GM08714 (cell line): ENCODE results near the gene TMEM163.
"Not testable (repeated sequence)": the region's sequence is repeated elsewhere in the genome, so short reads cannot be mapped to it uniquely, and the experiment has no call there.

Source experiments
- H3K4me3 ChIP-seq: fragments of 200-500 bp; sonication (Bioruptor generic); 2 replicates; pipeline ENCODE4 v1.5.1; 2014; ENCODE audit warnings: mild to moderate bottlenecking, low read length, inconsistent platforms
- ZNF274 ChIP-seq: IDR thresholded peaks from 2 replicates; pipeline ENCODE4 v1.6.1; 2012; ENCODE audit warnings: mild to moderate bottlenecking, low read depth, low read length

Gene TMEM163

GRCh38 chr2:134642938-134643337 is 75.9 kb downstream of the TMEM163 start:
- H3K4me3 ChIP-seq: no peak overlapping the region
- TF ChIP-seq ZNF274: no peak

- TF ChIP-seq ZNF274: no peak
- no peak overlapping the region for H3K4me3 ChIP-seq
These were observed 78.3 kb downstream of the TMEM163 start for GRCh38 chr2:134640494-134640893.

GRCh38 chr2:134639265-134639664 is 79.5 kb downstream of the TMEM163 start:
- TF ChIP-seq ZNF274: no peak
- no peak overlapping the region for H3K4me3 ChIP-seq

- no peak for TF ChIP-seq ZNF274
- H3K4me3 ChIP-seq: no peak overlapping the region
These were observed 82.1 kb downstream of the TMEM163 start for GRCh38 chr2:134636714-134637113.

GRCh38 chr2:134634054-134634753 is 84.6 kb downstream of the TMEM163 start:
- no peak for TF ChIP-seq ZNF274
- no peak overlapping the region for H3K4me3 ChIP-seq

- no peak overlapping the region for H3K4me3 ChIP-seq
- TF ChIP-seq ZNF274: no peak
These were observed 88.2 kb downstream of the TMEM163 start for GRCh38 chr2:134630504-134631159.

- no peak overlapping the region for H3K4me3 ChIP-seq
- no peak for TF ChIP-seq ZNF274
These were observed 90.3 kb downstream of the TMEM163 start for GRCh38 chr2:134628453-134628852.

- no peak overlapping the region for H3K4me3 ChIP-seq
- TF ChIP-seq ZNF274: no peak
These were observed 92.0 kb downstream of the TMEM163 start for GRCh38 chr2:134626781-134627180.

- TF ChIP-seq ZNF274: no peak
- H3K4me3 ChIP-seq: no peak overlapping the region
These were observed 93.5 kb downstream of the TMEM163 start for GRCh38 chr2:134625311-134625710.

- H3K4me3 ChIP-seq: no peak overlapping the region
- no peak for TF ChIP-seq ZNF274
These were observed 95.0 kb downstream of the TMEM163 start for GRCh38 chr2:134623796-134624195.

- TF ChIP-seq ZNF274: no peak
- no peak overlapping the region for H3K4me3 ChIP-seq
These were observed 95.8 kb downstream of the TMEM163 start for GRCh38 chr2:134623046-134623445.

- TF ChIP-seq ZNF274: no peak
These were observed 96.7 kb downstream of the TMEM163 start for GRCh38 chr2:134621939-134622705.

GRCh38 chr2:134619250-134619649 is 99.5 kb downstream of the TMEM163 start:
- no peak for TF ChIP-seq ZNF274
- no peak overlapping the region for H3K4me3 ChIP-seq

More at GRCh38 chr2:134621939-134622705, 96.7 kb downstream of the TMEM163 start:
- no peak overlapping the region for H3K4me3 ChIP-seq

GRCh38 chr2:134615480-134615879 is 103.3 kb downstream of the TMEM163 start:
- not testable (repeated sequence) for H3K4me3 ChIP-seq

GRCh38 chr2:134611316-134611715 is 107.5 kb downstream of the TMEM163 start:
- no peak for TF ChIP-seq ZNF274

More at GRCh38 chr2:134611316-134611715, 107.5 kb downstream of the TMEM163 start:
- no peak overlapping the region for H3K4me3 ChIP-seq
